A549 (cell line): Measurements from ENCODE around the gene GLRX3. TPM values are rescaled to one million over a fixed set of nuclear protein-coding genes. Genes with fewer than 3 reads are reported as not detected.

Experiments
- ATAC-seq, 2 experiments: fragments of 200-7000 bp in 1 of 2; fragments of >200 bp in 1 of 2; cut with Nextera tagmentation in 1 of 2; cut with Tn5 transposase in 1 of 2; 3 replicates each; pipeline versions ENCODE4 v1.8.0 to v1.9.1; 2018 to 2020; ENCODE audit warnings: mild to moderate bottlenecking in 1 of 2, moderate library complexity in 1 of 2
- CTCF ChIA-PET: fragments of 300-600 bp; sonication (Branson Sonifier 250); formaldehyde crosslinking; extraction: SDS; loops from one replicate; lab custom pipeline; 2021; ENCODE audit warnings: antibody characterized with exemption, inconsistent platforms; lab: Yijun Ruan, JAX
- POLR2A ChIA-PET: fragments of 350-600 bp; formaldehyde crosslinking; extraction: SDS; loops from one replicate; lab custom pipeline; 2021; ENCODE audit warnings: antibody characterized with exemption, inconsistent platforms; lab: Yijun Ruan, JAX
- DNase-seq, 2 experiments: peaks; one replicate each; pipeline versions ENCODE4 v3.0.0 to v3.0.0-alpha.2; 2011 to 2016; ENCODE audit warnings: low read depth in 1 of 2, low spot score in 1 of 2
- FAIRE-seq: peaks from 2 replicates; lab custom pipeline; 2011; peaks lifted over from hg19 to GRCh38; lab: Jason Lieb, UNC
- H3K27ac ChIP-seq, 2 experiments: fragments of >200 bp; sonication (Bioruptor Twin); formaldehyde crosslinking; 3 replicates each; pipeline ENCODE4 v1.5.1; 2016 to 2017
- H3K4me1 ChIP-seq: fragments of >200 bp; sonication (Bioruptor Twin); formaldehyde crosslinking; 3 replicates; pipeline ENCODE4 v1.6.1; 2016
- H3K4me2 ChIP-seq: fragments of >200 bp; sonication (Bioruptor Twin); formaldehyde crosslinking; 3 replicates; pipeline ENCODE4 v1.6.1; 2016
- H3K4me3 ChIP-seq: fragments of >200 bp; sonication (Bioruptor Twin); formaldehyde crosslinking; 3 replicates; pipeline ENCODE4 v1.5.1; 2016
- H3K9me3 ChIP-seq: fragments of >200 bp; sonication (Bioruptor Twin); formaldehyde crosslinking; 3 replicates; pipeline ENCODE4 v1.6.1; 2016
- CBX2 ChIP-seq: fragments of 200-600 bp; sonication (generic); IDR thresholded peaks from 2 replicates; pipeline ENCODE4 v1.6.1; 2016; ENCODE audit warnings: low read depth, mild to moderate bottlenecking, borderline replicate concordance
- CHD2 ChIP-seq: fragments of 150-350 bp; IDR thresholded peaks from 2 replicates; pipeline ENCODE4 v1.6.1; 2014; ENCODE audit warnings: low read length; ENCODE audit not compliant: partially characterized antibody
- EHF ChIP-seq: fragments of 250-450 bp; sonication (Bioruptor Pico); IDR thresholded peaks from 2 replicates; pipeline ENCODE4 v1.5.0; 2020; ENCODE audit warnings: mild to moderate bottlenecking
- EHMT2 ChIP-seq: fragments of 200-600 bp; sonication (generic); IDR thresholded peaks from 2 replicates; pipeline ENCODE4 v1.6.1; 2016; ENCODE audit warnings: antibody characterized with exemption, low read depth, mild to moderate bottlenecking, moderate library complexity
- FOSL2 ChIP-seq, 2 experiments: fragments of 450-650 bp in 1 of 2; fragments of >200 bp in 1 of 2; sonication (Bioruptor Twin) in 1 of 2; formaldehyde crosslinking; IDR thresholded peaks; 2 replicates each; pipeline versions ENCODE4 v1.5.0 to v1.6.1; 2016 to 2020; ENCODE audit warnings: mild to moderate bottlenecking in 1 of 2, moderate library complexity in 1 of 2
- FOXS1 ChIP-seq: fragments of 250-450 bp; sonication (Bioruptor Pico); IDR thresholded peaks from 2 replicates; pipeline ENCODE4 v1.5.0; 2020; ENCODE audit warnings: mild to moderate bottlenecking, moderate library complexity
- HDAC2 ChIP-seq: fragments of 200-600 bp; sonication (generic); IDR thresholded peaks from 2 replicates; pipeline ENCODE4 v1.6.1; 2016
- HEYL ChIP-seq: fragments of 250-450 bp; sonication (Bioruptor Pico); IDR thresholded peaks from 2 replicates; pipeline ENCODE4 v1.8.0; 2021; ENCODE audit warnings: mild to moderate bottlenecking, moderate library complexity
- HOXB13 ChIP-seq: fragments of 250-450 bp; sonication (Bioruptor Pico); IDR thresholded peaks from 2 replicates; pipeline ENCODE4 v1.5.0; 2020; ENCODE audit warnings: low read depth, mild to moderate bottlenecking, moderate library complexity
- HOXB5 ChIP-seq: fragments of 250-450 bp; sonication (Bioruptor Pico); IDR thresholded peaks from 2 replicates; pipeline ENCODE4 v1.5.0; 2020; ENCODE audit warnings: mild to moderate bottlenecking, moderate library complexity
- KDM1A ChIP-seq: fragments of 200-600 bp; sonication (generic); IDR thresholded peaks from 2 replicates; pipeline ENCODE4 v1.6.1; 2016; ENCODE audit warnings: low read depth, mild to moderate bottlenecking
- MAFK ChIP-seq: fragments of 450-650 bp; IDR thresholded peaks from 2 replicates; pipeline ENCODE4 v1.6.1; 2014; ENCODE audit not compliant: partially characterized antibody
- NFE2L2 ChIP-seq: fragments of 150-350 bp; conservative IDR thresholded peaks from 2 replicates; pipeline ENCODE4 v1.6.1; 2014; ENCODE audit warnings: low read length
- RAD21 ChIP-seq, 2 experiments: fragments of >200 bp in 1 of 2; sonication (Bioruptor Twin) in 1 of 2; formaldehyde crosslinking in 1 of 2; IDR thresholded peaks in 1 of 2; conservative IDR thresholded peaks in 1 of 2; 2 replicates in 1 of 2; 3 replicates in 1 of 2; pipeline ENCODE4 v1.6.1; 2012 to 2018; ENCODE audit warnings: inconsistent platforms in 1 of 2
- RNF2 ChIP-seq: fragments of 200-600 bp; sonication (generic); IDR thresholded peaks from 2 replicates; pipeline ENCODE4 v1.6.1; 2016; ENCODE audit warnings: low read depth, mild to moderate bottlenecking, antibody characterized with exemption, moderate library complexity, borderline replicate concordance
- SMC3 ChIP-seq: fragments of >200 bp; sonication (Bioruptor Twin); formaldehyde crosslinking; IDR thresholded peaks from 3 replicates; pipeline ENCODE4 v1.6.1; 2018; ENCODE audit warnings: inconsistent platforms
- SREBF2 ChIP-seq: fragments of 450-650 bp; IDR thresholded peaks from 2 replicates; pipeline ENCODE4 v1.6.1; 2014; ENCODE audit warnings: mild to moderate bottlenecking, moderate library complexity
- ZC3H11A ChIP-seq: fragments of 450-650 bp; IDR thresholded peaks from 2 replicates; pipeline ENCODE4 v1.6.1; 2014; ENCODE audit warnings: antibody characterized with exemption, mild to moderate bottlenecking
- ZFP36 ChIP-seq: fragments of 450-650 bp; IDR thresholded peaks from 2 replicates; pipeline ENCODE4 v1.6.1; 2014; ENCODE audit warnings: borderline replicate concordance; ENCODE audit not compliant: partially characterized antibody
- ZSCAN20 ChIP-seq: fragments of 250-450 bp; sonication (Bioruptor Pico); IDR thresholded peaks from 2 replicates; pipeline ENCODE4 v1.8.0; 2022; ENCODE audit warnings: mild to moderate bottlenecking, moderate library complexity
- WGBS: methylation state at CpG from one replicate; pipeline ENCODE4 v1.1.6; 2017; ENCODE audit errors: missing lambda C conversion rate; 5-methylcytosine and 5-hydroxymethylcytosine counted together
- polyA plus RNA-seq, 4 experiments: library from polyadenylated mRNA; depleted of rRNA in 3 of 4; stranded (reverse); fragments of >200 nt; fragmentation: RNase III in 1 of 4; extraction: RNeasy Plus Mini Kit Qiagen cat#74134 plus additional on column Dnase treatment in 1 of 4; gene quantifications; 2 replicates in 3 of 4; 3 replicates in 1 of 4; pipeline ENCODE4 v1.2.3, GENCODE V29; 2011 to 2017
- TF ChIP-seq, protein P1 (sequence below): fragments of >200 bp; sonication (Bioruptor Twin); formaldehyde crosslinking; IDR thresholded peaks from 2 replicates; pipeline ENCODE4 v1.6.1; 2016
- TF ChIP-seq, protein P2 (sequence below): IDR thresholded peaks from 2 replicates; pipeline ENCODE4 v1.6.1; 2012
- TF ChIP-seq, protein P3 (sequence below): fragments of >200 bp; sonication (Bioruptor Twin); formaldehyde crosslinking; IDR thresholded peaks from 3 replicates; pipeline ENCODE4 v1.5.1; 2016

The GLRX3 gene
- polyA plus RNA-seq, 2 of the 4 experiments (the other 2 are of a cell fraction) = 153 to 219 TPM

DNA sequence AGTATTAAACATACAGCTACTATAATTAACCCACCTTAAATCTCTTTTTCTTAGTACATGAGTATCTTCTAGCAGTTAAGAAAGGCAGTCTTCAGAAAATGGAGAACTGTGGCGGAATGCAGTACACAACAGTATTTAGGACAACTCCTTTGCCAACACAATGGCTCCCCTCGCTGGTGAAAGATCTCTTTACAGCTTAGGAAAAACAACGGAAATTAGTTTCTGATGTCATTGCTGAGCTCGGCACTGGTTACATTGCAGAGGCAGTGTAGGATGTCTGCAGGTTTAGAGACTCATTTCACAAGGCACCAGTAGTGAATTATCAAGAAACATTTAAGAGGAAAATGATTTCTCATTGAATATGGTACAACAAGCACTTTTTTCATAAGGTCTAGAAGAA, 43.4 kb downstream of the GLRX3 start:
- Histone ChIP-seq H3K4me3 (no peak overlapping the region), H3K4me2 (no peak overlapping the region), H3K9me3 (no peaks in the 10 kb centered on the region), H3K4me1 (no peaks in the 10 kb centered on the region), H3K27ac (no peak overlapping the region)
- ChIA-PET POLR2A (interaction anchor here (1.0 kb wide), 1 partner anchor 70 kb away, joined by 5 read pairs; no protein-coding TSS in a partner anchor), CTCF (interaction anchor here (0.7 to 1.8 kb wide), 4 partner anchors 10 to 1147 kb away, joined by 3 to 12 read pairs (median 4); no protein-coding TSS in a partner anchor)
- TF ChIP-seq HOXB5 (CRISPR knock-in tag) (no peak), NFE2L2 (no peak), CBX2 (no peak), ZFP36 (no peak), FOXS1 (CRISPR knock-in tag) (no peak), ZC3H11A (no peak), MAFK (peak; percentile 62), KDM1A (no peak), RNF2 (no peak), HDAC2 (no peak), HEYL (CRISPR knock-in tag) (no peak), RAD21 (conservative IDR thresholded peaks at IDR 0.05 in 1 of 2, IDR thresholded peaks at IDR 0.05 in 1 of 2) (peak; percentile 42 to 50; a peak in 4 of 5 replicates), SMC3 (no peak), CHD2 (no peak), ZSCAN20 (CRISPR knock-in tag) (no peak), FOSL2 (IDR thresholded peaks at IDR 0.05) (no peak), FOSL2 (CRISPR knock-in tag; IDR thresholded peaks at IDR 0.05) (no peak), EHF (no peak)
- TF ChIP-seq, protein P1, sequence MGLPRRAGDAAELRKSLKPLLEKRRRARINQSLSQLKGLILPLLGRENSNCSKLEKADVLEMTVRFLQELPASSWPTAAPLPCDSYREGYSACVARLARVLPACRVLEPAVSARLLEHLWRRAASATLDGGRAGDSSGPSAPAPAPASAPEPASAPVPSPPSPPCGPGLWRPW = no peak
- TF ChIP-seq, protein P2, sequence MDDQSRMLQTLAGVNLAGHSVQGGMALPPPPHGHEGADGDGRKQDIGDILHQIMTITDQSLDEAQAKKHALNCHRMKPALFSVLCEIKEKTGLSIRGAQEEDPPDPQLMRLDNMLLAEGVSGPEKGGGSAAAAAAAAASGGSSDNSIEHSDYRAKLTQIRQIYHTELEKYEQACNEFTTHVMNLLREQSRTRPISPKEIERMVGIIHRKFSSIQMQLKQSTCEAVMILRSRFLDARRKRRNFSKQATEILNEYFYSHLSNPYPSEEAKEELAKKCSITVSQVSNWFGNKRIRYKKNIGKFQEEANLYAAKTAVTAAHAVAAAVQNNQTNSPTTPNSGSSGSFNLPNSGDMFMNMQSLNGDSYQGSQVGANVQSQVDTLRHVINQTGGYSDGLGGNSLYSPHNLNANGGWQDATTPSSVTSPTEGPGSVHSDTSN = no peak
- TF ChIP-seq, protein P3, sequence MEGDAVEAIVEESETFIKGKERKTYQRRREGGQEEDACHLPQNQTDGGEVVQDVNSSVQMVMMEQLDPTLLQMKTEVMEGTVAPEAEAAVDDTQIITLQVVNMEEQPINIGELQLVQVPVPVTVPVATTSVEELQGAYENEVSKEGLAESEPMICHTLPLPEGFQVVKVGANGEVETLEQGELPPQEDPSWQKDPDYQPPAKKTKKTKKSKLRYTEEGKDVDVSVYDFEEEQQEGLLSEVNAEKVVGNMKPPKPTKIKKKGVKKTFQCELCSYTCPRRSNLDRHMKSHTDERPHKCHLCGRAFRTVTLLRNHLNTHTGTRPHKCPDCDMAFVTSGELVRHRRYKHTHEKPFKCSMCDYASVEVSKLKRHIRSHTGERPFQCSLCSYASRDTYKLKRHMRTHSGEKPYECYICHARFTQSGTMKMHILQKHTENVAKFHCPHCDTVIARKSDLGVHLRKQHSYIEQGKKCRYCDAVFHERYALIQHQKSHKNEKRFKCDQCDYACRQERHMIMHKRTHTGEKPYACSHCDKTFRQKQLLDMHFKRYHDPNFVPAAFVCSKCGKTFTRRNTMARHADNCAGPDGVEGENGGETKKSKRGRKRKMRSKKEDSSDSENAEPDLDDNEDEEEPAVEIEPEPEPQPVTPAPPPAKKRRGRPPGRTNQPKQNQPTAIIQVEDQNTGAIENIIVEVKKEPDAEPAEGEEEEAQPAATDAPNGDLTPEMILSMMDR = peak; percentile 34
- ATAC-seq (peak; percentile 83 to 89; a peak in 5 of 6 replicates), DNase-seq (peak; percentile 17 to 65), FAIRE-seq (peak; percentile 54)
- 57% methylated on average over 4 of the region's 4 CpGs for WGBS

DNA sequence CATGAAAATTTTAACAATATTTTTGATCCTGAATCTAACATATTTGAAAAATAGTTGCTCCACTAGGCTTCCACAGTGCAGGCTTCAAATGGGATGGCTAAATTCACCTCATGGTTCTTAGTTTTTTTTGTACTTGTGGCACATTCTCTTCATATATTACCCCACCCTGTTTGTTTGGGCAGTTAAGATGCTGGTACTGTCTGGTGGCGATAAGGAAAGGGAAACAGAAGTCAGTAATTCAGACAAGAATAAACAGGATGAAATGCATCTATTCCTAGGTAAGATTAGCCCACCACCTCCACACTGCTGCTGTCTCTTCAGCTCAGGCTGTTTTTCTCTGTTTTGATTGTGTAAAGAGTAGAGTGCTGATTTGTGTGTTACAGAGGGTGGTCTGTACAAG, 44.2 kb downstream of the GLRX3 start:
- TF ChIP-seq HOXB13 (no peak), HOXB5 (CRISPR knock-in tag) (no peak), SREBF2 (no peak), EHMT2 (no peak)
- no peaks in the 10 kb centered on the region for H3K9me3 ChIP-seq
- CTCF ChIA-PET = interaction anchor here (1.5 to 1.8 kb wide), 2 partner anchors 9 to 1148 kb away, joined by 4 to 12 read pairs; no protein-coding TSS in a partner anchor
- DNase-seq (no peak), ATAC-seq (no peak), FAIRE-seq (no peak)
- POLR2A ChIA-PET = no interaction called here
- no peak overlapping the region for H3K27ac ChIP-seq
- WGBS = 96% methylated on average over 1 of the region's 1 CpG
- H3K4me1 ChIP-seq = no peaks in the 10 kb centered on the region
- no peak overlapping the region for H3K4me3 ChIP-seq
- no peak overlapping the region for H3K4me2 ChIP-seq
